Neural cell (in vitro differentiated cells): ENCODE measurements around the gene TMEM39A. TPM values are rescaled to one million over a fixed set of nuclear protein-coding genes. Genes with fewer than 3 reads are reported as not detected.

Source experiments
- H2AFZ ChIP-seq: fragments of 200-600, 300-800 bp; sonication (generic), shearing (Covaris generic); 2 replicates; pipeline ENCODE4 v1.6.0; 2014; ENCODE audit warnings: low read depth, mild to moderate bottlenecking, antibody characterized with exemption, low read length, moderate library complexity
- H3F3A ChIP-seq: fragments of 200-600 bp; shearing (Covaris generic); 2 replicates; pipeline ENCODE4 v1.6.1; 2016; ENCODE audit warnings: mild to moderate bottlenecking, moderate library complexity, mixed read lengths, antibody characterized with exemption, low read length; ENCODE audit not compliant: insufficient read depth, poor library complexity, severe bottlenecking
- H3K27ac ChIP-seq: fragments of 200-600, 300-800 bp; sonication (generic), shearing (Covaris generic); 2 replicates; pipeline ENCODE4 v1.5.1; 2014; ENCODE audit warnings: mild to moderate bottlenecking, low read length, moderate library complexity
- H3K27me3 ChIP-seq: fragments of 300-800, 200-600 bp; sonication (generic), shearing (Covaris generic); 2 replicates; pipeline ENCODE4 v1.6.0; 2014; ENCODE audit warnings: mild to moderate bottlenecking, low read depth, low read length, moderate library complexity; ENCODE audit not compliant: insufficient read depth
- H3K36me3 ChIP-seq: fragments of 300-800, 200-600 bp; sonication (generic), shearing (Covaris generic); 2 replicates; pipeline ENCODE4 v1.5.1; 2014; ENCODE audit warnings: mild to moderate bottlenecking, antibody characterized with exemption, low read length, moderate library complexity; ENCODE audit not compliant: insufficient read depth
- H3K4me2 ChIP-seq: fragments of 300-800, 200-600 bp; sonication (generic), shearing (Covaris generic); 2 replicates; pipeline ENCODE4 v1.6.0; 2014; ENCODE audit warnings: mild to moderate bottlenecking, low read length
- H3K4me3 ChIP-seq: fragments of 300-800, 200-600 bp; sonication (generic), shearing (Covaris generic); 2 replicates; pipeline ENCODE4 v1.5.1; 2014; ENCODE audit warnings: mild to moderate bottlenecking, low read length, moderate library complexity
- H3K79me2 ChIP-seq: fragments of 200-600 bp; shearing (Covaris generic); replicated peaks from 2 replicates; pipeline ENCODE4 v1.6.0; 2014; ENCODE audit warnings: mild to moderate bottlenecking, low read length, moderate library complexity; ENCODE audit not compliant: insufficient read depth
- H3K9ac ChIP-seq: fragments of 300-800, 200-600 bp; sonication (generic), shearing (Covaris generic); 2 replicates; pipeline ENCODE4 v1.6.1; 2016; ENCODE audit warnings: mild to moderate bottlenecking, low read length, mixed read lengths
- H3K9me2 ChIP-seq: fragments of 200-600 bp; shearing (Covaris generic); 2 replicates; pipeline ENCODE4 v1.6.1; 2016; ENCODE audit warnings: mild to moderate bottlenecking, low read length, mixed read lengths; ENCODE audit not compliant: insufficient read depth
- H3K9me3 ChIP-seq: fragments of 200-600, 300-800 bp; sonication (generic), shearing (Covaris generic); 2 replicates; pipeline ENCODE4 v1.6.1; 2016; ENCODE audit warnings: mild to moderate bottlenecking, mixed run types, low read length, moderate library complexity, mixed read lengths
- H4K20me1 ChIP-seq: fragments of 200-600 bp; shearing (Covaris generic); 2 replicates; pipeline ENCODE4 v1.6.1; 2016; ENCODE audit warnings: mild to moderate bottlenecking, mixed run types; ENCODE audit not compliant: insufficient read depth
- CTCF ChIP-seq: fragments of 450-650 bp; IDR thresholded peaks from 2 replicates; pipeline ENCODE4 v1.5.1; 2014; ENCODE audit warnings: antibody characterized with exemption, mild to moderate bottlenecking, moderate library complexity; ENCODE audit not compliant: poor library complexity, severe bottlenecking
- EP300 ChIP-seq: fragments of 450-650 bp; conservative IDR thresholded peaks from 2 replicates; pipeline ENCODE4 v1.6.1; 2014; ENCODE audit warnings: antibody characterized with exemption, mild to moderate bottlenecking, moderate library complexity; ENCODE audit not compliant: poor library complexity, severe bottlenecking
- EZH2 ChIP-seq: fragments of 200-600, 300-800 bp; shearing (Covaris generic), sonication (generic); IDR thresholded peaks from 2 replicates; pipeline ENCODE4 v1.6.1; 2014; ENCODE audit warnings: antibody characterized with exemption, low read length, borderline replicate concordance, mild to moderate bottlenecking; ENCODE audit not compliant: insufficient read depth, poor library complexity, severe bottlenecking
- MXI1 ChIP-seq: fragments of 450-650 bp; conservative IDR thresholded peaks from 2 replicates; pipeline ENCODE4 v1.6.1; 2014; ENCODE audit warnings: antibody characterized with exemption, mild to moderate bottlenecking; ENCODE audit not compliant: poor library complexity, severe bottlenecking
- POLR2AphosphoS5 ChIP-seq: IDR thresholded peaks from 2 replicates; pipeline ENCODE4 v1.6.1; 2012
- RAD21 ChIP-seq: fragments of 450-650 bp; conservative IDR thresholded peaks from 2 replicates; pipeline ENCODE4 v1.6.1; 2014; ENCODE audit warnings: antibody characterized with exemption, mild to moderate bottlenecking, moderate library complexity
- REST ChIP-seq: IDR thresholded peaks from 2 replicates; pipeline ENCODE4 v1.6.1; 2012; ENCODE audit warnings: borderline replicate concordance
- SMC3 ChIP-seq: fragments of 450-650 bp; conservative IDR thresholded peaks from 2 replicates; pipeline ENCODE4 v1.6.1; 2014; ENCODE audit warnings: antibody characterized with exemption, mild to moderate bottlenecking, moderate library complexity; ENCODE audit not compliant: poor library complexity
- TAF1 ChIP-seq: IDR thresholded peaks from 2 replicates; pipeline ENCODE4 v1.6.1; 2012; ENCODE audit warnings: low read depth
- polyA plus RNA-seq: library from polyadenylated mRNA; depleted of rRNA; stranded (reverse); fragments of >200 nt; gene quantifications from 2 replicates; pipeline ENCODE4 v1.2.3, GENCODE V29; 2014

Gene TMEM39A
- polyA plus RNA-seq, 1 donor from 2014 or later = 21.1 TPM

DNA sequence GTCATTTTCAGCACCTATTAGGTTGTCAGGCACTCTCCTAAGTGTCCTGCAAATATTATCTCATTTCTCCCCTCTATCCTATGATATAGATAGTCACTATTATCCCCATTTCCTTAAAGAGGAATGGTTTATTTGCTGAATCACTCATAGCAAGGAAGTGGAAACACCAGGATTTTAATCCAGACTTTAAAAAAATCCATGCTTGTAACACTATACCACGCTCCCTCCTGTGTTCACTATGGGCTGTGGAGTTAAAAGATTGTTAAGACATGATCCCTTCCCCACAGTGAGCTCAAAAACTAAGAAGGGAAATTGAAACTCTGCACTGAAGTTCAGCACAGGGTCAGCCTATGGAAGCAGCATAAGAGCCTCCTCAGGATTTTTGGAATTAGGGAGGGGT is 60.2 kb downstream of the TMEM39A start:
- Histone ChIP-seq H2AFZ (no peak overlapping the region), H4K20me1 (no peaks in the 10 kb centered on the region), H3F3A (no peaks in the 10 kb centered on the region), H3K79me2 (no peaks in the 10 kb centered on the region), H3K4me3 (no peak overlapping the region), H3K9me3 (no peaks in the 10 kb centered on the region), H3K27me3 (no peaks in the 10 kb centered on the region), H3K27ac (no peak overlapping the region), H3K36me3 (no peaks in the 10 kb centered on the region), H3K4me2 (no peak overlapping the region), H3K9ac (no peak overlapping the region), H3K9me2 (no peaks in the 10 kb centered on the region)
- TF ChIP-seq POLR2AphosphoS5 = no peak
- TF ChIP-seq EZH2 = no peak
- TF ChIP-seq CTCF = no peak
- no peak for TF ChIP-seq REST
- TF ChIP-seq SMC3 = no peak
- no peak for TF ChIP-seq RAD21
- no peak for TF ChIP-seq MXI1
- TF ChIP-seq TAF1 = no peak
- TF ChIP-seq EP300 = no peak

- Histone ChIP-seq H3K4me2 (no peak overlapping the region), H3K36me3 (no peaks in the 10 kb centered on the region), H3K9ac (no peak overlapping the region), H2AFZ (no peak overlapping the region), H3K9me3 (no peaks in the 10 kb centered on the region), H3K79me2 (no peaks in the 10 kb centered on the region), H3K27me3 (no peaks in the 10 kb centered on the region), H4K20me1 (no peaks in the 10 kb centered on the region), H3K27ac (no peak overlapping the region), H3K4me3 (no peak overlapping the region), H3F3A (no peaks in the 10 kb centered on the region), H3K9me2 (no peaks in the 10 kb centered on the region)
- TF ChIP-seq EZH2 (no peak), POLR2AphosphoS5 (no peak), REST (no peak), CTCF (no peak), RAD21 (no peak), EP300 (no peak), TAF1 (no peak), SMC3 (no peak), MXI1 (no peak)
These were observed 60.6 kb downstream of the TMEM39A start for GRCh38 chr3:119402791-119403190.
